CD4-positive, alpha-beta T cell (primary cell): ENCODE results near the gene INPP4B. TPM values are rescaled to one million over a fixed set of nuclear protein-coding genes. Genes with fewer than 3 reads are reported as not detected.

Source experiments
- ATAC-seq: fragments of 200-7000 bp; cut with Tn5 transposase; one replicate; pipeline ENCODE4 v1.10.0; 2022; ENCODE audit warnings: mild to moderate bottlenecking; ENCODE audit not compliant: poor library complexity
- CTCF ChIA-PET: fragments of 350-600 bp; sonication (Branson Sonifier 250); formaldehyde crosslinking; loops from one replicate; lab custom pipeline; 2021; ENCODE audit warnings: antibody characterized with exemption, inconsistent platforms; lab: Charles Lee
- POLR2A ChIA-PET: fragments of 350-600 bp; sonication (Branson Sonifier 250); formaldehyde crosslinking; loops from one replicate; lab custom pipeline; 2021; ENCODE audit warnings: antibody characterized with exemption, inconsistent platforms; lab: Charles Lee
- DNase-seq, 14 experiments: peaks; one replicate each; pipeline ENCODE4 v3.0.0-alpha.2; 2013 to 2020; ENCODE audit warnings: mixed read lengths in 2 of 14
- H3K27ac ChIP-seq, 2 donors: one replicate each; pipeline versions ENCODE4 v1.5.1 to v1.7.0; 2013; ENCODE audit warnings: low read length in 2 of 2, low read depth in 1 of 2, mild to moderate bottlenecking in 1 of 2
- H3K27me3 ChIP-seq, 2 experiments: 1 replicate in 1 of 2; 2 replicates in 1 of 2; pipeline versions ENCODE4 v1.6.1 to v1.7.0; 2013; ENCODE audit warnings: low read length in 2 of 2, control low read depth in 1 of 2, mild to moderate bottlenecking in 1 of 2, moderate library complexity in 1 of 2; ENCODE audit not compliant: insufficient read depth in 2 of 2, control insufficient read depth in 1 of 2
- H3K36me3 ChIP-seq: one replicate; pipeline ENCODE4 v1.6.1; 2013; ENCODE audit warnings: low read length, control low read depth; ENCODE audit not compliant: insufficient read depth
- H3K4me1 ChIP-seq: one replicate; pipeline ENCODE4 v1.6.1; 2013; ENCODE audit warnings: low read length, control low read depth; ENCODE audit not compliant: insufficient read depth
- H3K4me3 ChIP-seq: one replicate; pipeline ENCODE4 v1.5.1; 2013; ENCODE audit warnings: mild to moderate bottlenecking, low read length, moderate library complexity
- H3K9me3 ChIP-seq, 2 experiments: 1 replicate in 1 of 2; 2 replicates in 1 of 2; pipeline versions ENCODE4 v1.6.1 to v1.7.0; 2013; ENCODE audit warnings: low read length in 2 of 2, mild to moderate bottlenecking in 2 of 2, control low read depth in 1 of 2, moderate library complexity in 1 of 2; ENCODE audit not compliant: control insufficient read depth in 1 of 2, insufficient read depth in 1 of 2
- H3K27ac Mint-ChIP-seq: one replicate; pipeline ENCODE4 v1.8.0; 2020; ENCODE audit warnings: mixed read lengths
- H3K27me3 Mint-ChIP-seq: one replicate; pipeline ENCODE4 v1.8.0; 2021; ENCODE audit warnings: mixed read lengths
- H3K36me3 Mint-ChIP-seq: one replicate; pipeline ENCODE4 v1.8.0; 2021; ENCODE audit warnings: low read depth, mixed read lengths
- H3K4me1 Mint-ChIP-seq: one replicate; pipeline ENCODE4 v1.8.0; 2021; ENCODE audit warnings: low read depth, mixed read lengths
- H3K4me3 Mint-ChIP-seq: one replicate; pipeline ENCODE4 v1.8.0; 2020; ENCODE audit warnings: mild to moderate bottlenecking, mixed read lengths
- H3K9me3 Mint-ChIP-seq: one replicate; pipeline ENCODE4 v1.8.0; 2020; ENCODE audit warnings: mixed read lengths
- intact Hi-C, 2 experiments: fragments of 100-400 bp; cut with DNase I in 1 of 2; cut with micrococcal nuclease in 1 of 2; formaldehyde crosslinking; loops; one replicate each; pipeline versions ENCODE4 v1.15.1 to v1.9.0; 2023 to 2025; cut with DNase I, micrococcal nuclease
- total RNA-seq, 174 experiments: library from RNA in 2 of 174; stranded (reverse) in 2 of 174; gene quantifications; one replicate each; pipeline ENCODE4 v1.2.3 and lab custom pipeline; 2021 to 2026
- TF ChIP-seq, protein P1 (sequence below): fragments of 200-600 bp; IDR thresholded peaks from one replicate; pipeline ENCODE4 v1.8.0; 2022; ENCODE audit warnings: antibody characterized with exemption, mild to moderate bottlenecking

Gene INPP4B
- total RNA-seq, 2 experiments from 2014 or later = 50.7 to 53.8 TPM

DNA sequence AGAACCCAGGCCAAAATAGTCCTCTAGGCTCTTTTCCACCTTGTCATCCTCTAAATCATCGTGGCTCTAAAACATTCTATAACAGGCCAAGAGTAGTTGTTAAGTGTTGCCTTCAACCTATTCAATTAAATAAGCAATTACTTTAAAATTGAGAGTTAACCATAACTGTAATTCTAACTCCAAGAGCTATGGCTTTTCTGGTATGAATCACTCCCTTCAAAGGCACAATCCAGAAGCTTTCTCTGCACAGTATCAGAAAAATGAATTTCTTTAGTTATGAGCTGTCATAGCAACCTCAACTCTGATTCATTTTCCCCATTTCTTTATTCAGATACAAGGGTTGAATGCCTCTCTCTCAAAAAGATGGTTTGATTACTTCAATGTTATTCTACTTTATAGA is 21.7 kb downstream of the INPP4B start:
- Histone ChIP-seq H3K4me3 (no peak overlapping the region), H3K36me3 (no peaks in the 10 kb centered on the region), H3K4me1 (no peaks in the 10 kb centered on the region), H3K9me3 (no peaks in the 10 kb centered on the region), H3K27me3 (no peaks in the 10 kb centered on the region), H3K27ac (no peak overlapping the region)
- intact Hi-C loops = loop anchor here in 1 of 2 experiments (10.0 kb wide), 1 partner anchor 510 kb away; no protein-coding TSS in a partner anchor
- Mint-ChIP-seq H3K9me3 (no peaks in the 10 kb centered on the region), H3K4me3 (no peak overlapping the region), H3K27me3 (no peaks in the 10 kb centered on the region), H3K27ac (no peak overlapping the region), H3K36me3 (no peaks in the 10 kb centered on the region), H3K4me1 (no peaks in the 10 kb centered on the region)
- DNase-seq (no peak), ATAC-seq (no peak)
- POLR2A ChIA-PET = interaction anchor here (1.1 kb wide), 1 partner anchor 9 kb away, joined by 3 read pairs; no protein-coding TSS in a partner anchor
- CTCF ChIA-PET = interaction anchor here (1.2 kb wide), 1 partner anchor 11 kb away, joined by 3 read pairs; no protein-coding TSS in a partner anchor
- TF ChIP-seq, protein P1, sequence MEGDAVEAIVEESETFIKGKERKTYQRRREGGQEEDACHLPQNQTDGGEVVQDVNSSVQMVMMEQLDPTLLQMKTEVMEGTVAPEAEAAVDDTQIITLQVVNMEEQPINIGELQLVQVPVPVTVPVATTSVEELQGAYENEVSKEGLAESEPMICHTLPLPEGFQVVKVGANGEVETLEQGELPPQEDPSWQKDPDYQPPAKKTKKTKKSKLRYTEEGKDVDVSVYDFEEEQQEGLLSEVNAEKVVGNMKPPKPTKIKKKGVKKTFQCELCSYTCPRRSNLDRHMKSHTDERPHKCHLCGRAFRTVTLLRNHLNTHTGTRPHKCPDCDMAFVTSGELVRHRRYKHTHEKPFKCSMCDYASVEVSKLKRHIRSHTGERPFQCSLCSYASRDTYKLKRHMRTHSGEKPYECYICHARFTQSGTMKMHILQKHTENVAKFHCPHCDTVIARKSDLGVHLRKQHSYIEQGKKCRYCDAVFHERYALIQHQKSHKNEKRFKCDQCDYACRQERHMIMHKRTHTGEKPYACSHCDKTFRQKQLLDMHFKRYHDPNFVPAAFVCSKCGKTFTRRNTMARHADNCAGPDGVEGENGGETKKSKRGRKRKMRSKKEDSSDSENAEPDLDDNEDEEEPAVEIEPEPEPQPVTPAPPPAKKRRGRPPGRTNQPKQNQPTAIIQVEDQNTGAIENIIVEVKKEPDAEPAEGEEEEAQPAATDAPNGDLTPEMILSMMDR = no peak

DNA sequence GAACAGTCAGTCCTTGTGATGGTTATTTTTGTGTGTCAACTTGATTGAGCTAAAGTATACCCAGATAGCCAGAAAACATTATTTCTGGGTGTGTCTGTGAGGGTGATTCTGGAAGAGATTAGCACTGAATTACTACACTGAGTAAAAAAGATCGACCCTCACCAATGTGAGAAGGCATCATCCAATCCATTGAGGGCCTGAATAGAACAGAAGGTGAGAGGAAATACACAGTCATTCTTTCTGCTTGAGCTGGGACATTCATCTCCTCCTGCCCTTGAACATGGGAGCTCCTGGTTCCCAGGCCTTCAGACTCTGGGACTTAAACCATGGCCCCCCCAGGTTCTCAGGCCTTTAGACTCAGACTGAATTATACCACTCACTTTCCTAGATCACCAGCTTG is 22.3 kb downstream of the INPP4B start:
- ATAC-seq (no peak), DNase-seq (no peak)
- intact Hi-C loops = loop anchor here in 1 of 2 experiments (10.0 kb wide), 1 partner anchor 509 kb away; no protein-coding TSS in a partner anchor
- Mint-ChIP-seq H3K36me3 (no peaks in the 10 kb centered on the region), H3K27me3 (no peaks in the 10 kb centered on the region), H3K27ac (no peak overlapping the region), H3K4me3 (no peak overlapping the region), H3K4me1 (no peaks in the 10 kb centered on the region), H3K9me3 (no peaks in the 10 kb centered on the region)
- H3K9me3 ChIP-seq = no peaks in the 10 kb centered on the region
- no peaks in the 10 kb centered on the region for H3K4me1 ChIP-seq
- no peak overlapping the region for H3K4me3 ChIP-seq
- H3K27me3 ChIP-seq = no peaks in the 10 kb centered on the region
- CTCF ChIA-PET = interaction anchor here (1.2 kb wide), 1 partner anchor 11 kb away, joined by 3 read pairs; no protein-coding TSS in a partner anchor
- H3K27ac ChIP-seq = no peak overlapping the region
- no peaks in the 10 kb centered on the region for H3K36me3 ChIP-seq
- POLR2A ChIA-PET = interaction anchor here (1.1 kb wide), 1 partner anchor 10 kb away, joined by 3 read pairs; no protein-coding TSS in a partner anchor
- TF ChIP-seq, protein P1 = no peak

DNA sequence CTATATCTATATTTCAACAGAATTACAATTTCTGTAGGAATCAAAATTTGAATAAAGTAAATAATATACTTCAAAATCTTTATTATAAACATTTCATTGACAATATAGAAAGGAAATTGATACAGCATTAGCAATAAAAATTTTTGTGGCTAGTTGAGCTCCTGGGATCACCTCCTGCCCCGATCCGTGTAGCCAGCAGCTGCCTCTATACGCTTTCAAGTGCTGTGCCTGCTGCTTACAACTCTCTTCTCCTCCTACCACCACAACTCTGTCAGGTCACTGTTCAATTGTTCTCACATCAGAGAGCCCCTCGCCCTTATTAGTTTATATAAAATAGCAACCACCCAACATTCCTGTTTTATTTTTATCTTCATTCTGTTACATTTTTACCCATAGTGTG is 27.6 kb downstream of the INPP4B start:
- Mint-ChIP-seq H3K27ac (no peak overlapping the region), H3K4me1 (peaks cover 12% of the 10 kb centered on the region), H3K4me3 (no peak overlapping the region), H3K27me3 (no peaks in the 10 kb centered on the region), H3K36me3 (no peaks in the 10 kb centered on the region), H3K9me3 (no peaks in the 10 kb centered on the region)
- TF ChIP-seq, protein P1 = no peak
- no peak for ATAC-seq
- H3K36me3 ChIP-seq = no peaks in the 10 kb centered on the region
- ChIA-PET CTCF (no interaction called here), POLR2A (no interaction called here)
- H3K27me3 ChIP-seq = no peaks in the 10 kb centered on the region
- intact Hi-C loops = no loop called here
- DNase-seq = no peak
- no peaks in the 10 kb centered on the region for H3K9me3 ChIP-seq
- peaks cover 2% of the 10 kb centered on the region for H3K4me1 ChIP-seq
- no peak overlapping the region for H3K27ac ChIP-seq
- no peak overlapping the region for H3K4me3 ChIP-seq
